22Rv1 (cell line): ENCODE results near the gene SRL.

Source experiments
- ZFX ChIP-seq: fragments of 450-650 bp; IDR thresholded peaks from 2 replicates; pipeline ENCODE4 v1.6.1; 2017; ENCODE audit warnings: antibody characterized with exemption, borderline replicate concordance
- TF ChIP-seq, protein P1 (sequence below): fragments of 450-650 bp; IDR thresholded peaks from 2 replicates; pipeline ENCODE4 v1.5.1; 2017; ENCODE audit warnings: mild to moderate bottlenecking

DNA sequence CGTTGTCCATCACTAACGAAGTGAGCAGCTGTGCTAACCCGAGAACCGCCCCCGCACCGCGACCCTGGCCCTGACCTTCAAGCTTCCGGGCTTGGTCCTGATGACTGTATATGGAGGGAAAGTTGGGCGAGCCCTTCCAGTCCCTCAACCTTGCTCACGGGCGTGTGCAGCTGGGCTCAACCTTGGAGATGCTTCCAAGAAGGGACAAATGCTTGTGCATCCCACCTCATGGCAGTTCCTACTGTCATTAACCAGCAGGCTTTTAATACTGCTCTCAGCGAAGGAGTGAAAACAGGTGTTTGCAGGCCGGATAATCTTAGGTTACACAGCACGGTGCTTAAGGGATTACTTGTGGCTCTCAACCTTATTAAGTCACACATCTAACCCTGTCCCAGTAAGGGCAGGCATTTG is 33.5 kb downstream of the SRL start:
- TF ChIP-seq, protein P1, sequence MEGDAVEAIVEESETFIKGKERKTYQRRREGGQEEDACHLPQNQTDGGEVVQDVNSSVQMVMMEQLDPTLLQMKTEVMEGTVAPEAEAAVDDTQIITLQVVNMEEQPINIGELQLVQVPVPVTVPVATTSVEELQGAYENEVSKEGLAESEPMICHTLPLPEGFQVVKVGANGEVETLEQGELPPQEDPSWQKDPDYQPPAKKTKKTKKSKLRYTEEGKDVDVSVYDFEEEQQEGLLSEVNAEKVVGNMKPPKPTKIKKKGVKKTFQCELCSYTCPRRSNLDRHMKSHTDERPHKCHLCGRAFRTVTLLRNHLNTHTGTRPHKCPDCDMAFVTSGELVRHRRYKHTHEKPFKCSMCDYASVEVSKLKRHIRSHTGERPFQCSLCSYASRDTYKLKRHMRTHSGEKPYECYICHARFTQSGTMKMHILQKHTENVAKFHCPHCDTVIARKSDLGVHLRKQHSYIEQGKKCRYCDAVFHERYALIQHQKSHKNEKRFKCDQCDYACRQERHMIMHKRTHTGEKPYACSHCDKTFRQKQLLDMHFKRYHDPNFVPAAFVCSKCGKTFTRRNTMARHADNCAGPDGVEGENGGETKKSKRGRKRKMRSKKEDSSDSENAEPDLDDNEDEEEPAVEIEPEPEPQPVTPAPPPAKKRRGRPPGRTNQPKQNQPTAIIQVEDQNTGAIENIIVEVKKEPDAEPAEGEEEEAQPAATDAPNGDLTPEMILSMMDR = no peak
- no peak for TF ChIP-seq ZFX
